HG03521 (cell line): ENCODE measurements around the gene F13A1.
A peak's percentile ranks its signal among the peaks of the same experiment; 100 is the strongest.

Experiments used
- ATAC-seq: cut with Tn5 transposase; IDR thresholded peaks from one replicate; pipeline ENCODE4 v1.9.1; 2021; ENCODE audit warnings: mild to moderate bottlenecking, moderate library complexity; ENCODE audit not compliant: unreplicated experiment

The F13A1 gene

DNA sequence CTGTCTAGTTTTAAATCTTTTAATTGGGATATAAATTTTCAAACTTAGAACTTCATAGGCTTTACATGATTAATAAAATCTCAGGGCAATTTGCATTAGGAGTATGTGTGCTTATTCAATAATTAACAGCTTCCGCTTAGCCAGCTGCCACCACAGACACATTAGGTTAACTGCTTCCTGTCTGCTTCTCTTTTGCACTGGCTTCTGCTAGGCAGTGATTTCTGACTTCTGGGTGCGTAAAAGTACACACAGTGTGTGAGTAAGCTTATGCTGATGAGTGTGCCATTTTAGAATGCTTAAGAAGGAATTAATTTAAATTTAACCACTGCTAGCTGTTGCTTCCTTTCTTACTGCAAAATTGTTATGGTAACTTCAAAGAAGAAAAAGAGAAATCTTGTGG, 73.9 kb downstream of the F13A1 start:
- peak; percentile 65 for ATAC-seq

DNA sequence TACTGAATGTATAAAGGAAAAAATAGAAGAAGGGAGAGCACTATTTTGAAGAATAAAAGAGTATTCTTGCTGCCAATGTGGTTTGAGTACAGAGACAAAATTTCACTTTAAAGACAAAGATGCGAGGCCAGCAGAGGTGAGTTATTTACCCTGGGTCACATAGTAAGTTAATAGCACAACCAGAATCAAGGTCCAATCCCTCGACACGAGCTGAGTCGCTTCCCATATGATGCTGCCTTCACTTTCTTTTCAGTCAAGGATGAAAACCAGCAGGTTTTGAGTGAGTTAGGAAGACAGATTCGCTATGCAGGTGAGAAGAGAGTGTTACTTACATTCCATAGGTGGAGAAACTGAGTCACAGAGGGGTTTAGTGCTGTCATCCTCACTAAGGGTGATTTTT, 75.8 kb downstream of the F13A1 start:
- ATAC-seq, result no peak

DNA sequence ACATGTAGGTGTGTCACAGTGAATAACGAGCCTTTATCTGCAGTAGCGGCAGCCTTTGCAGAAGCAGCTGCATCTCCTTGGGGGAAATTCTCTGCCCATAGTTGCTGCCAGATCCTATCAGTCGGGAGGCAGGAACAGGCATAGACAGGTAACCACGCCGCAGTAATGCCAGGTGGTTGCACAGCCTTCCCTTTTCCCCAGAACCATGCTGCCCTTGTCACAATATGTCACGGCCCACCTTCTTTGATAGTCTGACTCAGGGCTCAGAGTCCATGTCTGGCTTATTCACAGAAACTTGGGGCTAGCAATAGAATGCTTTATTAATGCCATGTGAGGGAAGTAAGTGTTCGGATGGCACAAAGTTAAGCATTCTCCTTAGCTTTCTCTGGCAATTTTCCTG, 76.6 kb downstream of the F13A1 start:
- no peak for ATAC-seq

DNA sequence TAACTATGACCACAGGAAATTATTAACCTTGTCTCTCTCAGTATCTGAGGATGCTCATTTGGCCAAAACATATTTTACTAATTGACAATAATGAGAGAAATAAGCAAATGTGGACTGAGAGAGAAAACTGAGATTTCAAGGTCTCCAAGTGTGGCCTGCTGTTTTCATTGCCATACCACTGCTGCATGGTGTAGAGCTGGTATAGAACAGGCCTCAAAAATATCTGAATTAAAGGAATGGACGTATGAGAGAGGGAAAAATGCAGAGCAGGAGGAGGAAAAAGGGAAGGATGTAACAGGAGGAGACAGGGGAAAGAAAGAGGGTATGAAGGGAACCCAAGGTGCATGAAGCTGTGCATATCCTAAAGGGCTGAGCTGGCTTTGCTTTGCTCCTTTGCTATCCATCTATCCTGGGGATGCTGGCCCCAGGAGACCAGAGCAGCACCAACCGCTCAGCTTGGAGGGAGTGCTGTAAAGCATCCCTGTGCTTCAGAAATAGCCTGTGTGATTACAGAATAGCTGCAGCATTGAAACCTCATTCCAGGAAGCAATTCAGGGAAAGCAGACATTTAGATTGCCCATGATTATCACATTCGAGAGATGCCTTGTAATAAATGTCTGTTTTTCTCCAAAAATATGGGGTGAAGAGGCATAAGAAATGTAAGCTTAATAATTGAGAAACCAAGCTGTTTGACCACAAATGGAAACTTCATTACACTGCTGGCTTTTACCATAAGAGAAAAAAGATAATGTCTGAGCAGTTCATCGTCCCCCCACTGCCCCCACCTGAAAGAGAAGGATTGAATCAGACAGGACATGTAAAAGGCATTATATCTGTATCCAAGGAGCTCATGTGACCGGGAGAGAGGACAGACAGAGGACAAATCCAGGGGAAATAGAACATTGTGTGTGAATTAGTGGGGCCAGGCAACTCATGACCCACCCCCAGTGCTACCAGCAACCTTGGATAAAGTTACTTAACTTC, 80.6 kb downstream of the F13A1 start:
- no peak for ATAC-seq

DNA sequence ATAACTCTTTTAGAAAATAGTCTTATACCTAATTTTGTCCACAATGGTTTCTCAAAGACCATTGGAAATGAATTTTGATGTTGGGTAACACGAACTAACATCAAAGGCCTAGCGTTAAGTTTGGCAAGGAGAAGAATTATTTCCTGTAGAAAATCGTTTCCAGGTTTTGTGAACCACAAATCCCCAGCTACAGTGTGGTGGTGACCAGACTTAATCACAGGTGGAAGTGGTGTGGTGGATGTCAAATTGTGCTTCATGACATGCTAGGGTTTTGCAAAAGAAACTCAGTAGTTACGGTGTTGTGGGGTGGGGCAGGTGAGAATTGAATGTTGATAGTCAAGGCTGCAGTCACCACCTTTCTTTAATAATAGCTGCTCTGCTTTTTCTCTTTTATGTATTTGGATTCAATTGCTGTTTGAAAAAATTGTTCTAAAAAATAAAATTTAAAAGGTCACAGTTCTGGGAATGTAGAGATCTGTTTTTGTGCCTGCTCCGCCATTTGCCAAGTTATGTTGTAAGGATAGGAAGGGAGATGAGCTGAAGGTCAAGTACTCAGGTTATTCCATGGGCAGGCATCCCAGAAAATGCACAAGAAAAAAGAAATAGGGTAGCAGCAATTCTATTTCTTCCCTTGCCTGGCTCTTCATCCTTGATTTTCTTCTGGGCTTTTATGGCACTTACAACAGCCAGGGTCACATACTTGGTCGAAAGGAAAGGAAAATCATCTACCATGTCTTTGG, 83.6 kb downstream of the F13A1 start:
- no peak for ATAC-seq

DNA sequence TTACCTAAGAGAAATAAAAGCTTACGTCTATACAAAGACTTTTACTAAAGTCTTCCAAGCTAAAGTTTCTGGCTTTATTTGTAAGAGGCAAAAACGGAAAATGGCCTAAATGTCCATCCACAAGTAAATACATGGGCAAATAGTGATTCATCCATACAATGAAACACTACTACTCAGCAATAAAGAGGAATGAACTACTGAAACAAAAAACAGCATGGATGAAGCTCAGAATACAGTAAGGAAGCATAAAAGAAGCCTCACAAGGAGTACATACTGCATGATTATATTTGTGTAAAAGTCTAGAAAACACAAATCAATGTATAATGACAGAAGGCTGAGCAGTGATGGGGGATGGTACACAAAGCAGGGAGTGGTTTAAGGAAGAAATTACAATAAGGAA, 84.7 kb downstream of the F13A1 start:
- ATAC-seq, result no peak

DNA sequence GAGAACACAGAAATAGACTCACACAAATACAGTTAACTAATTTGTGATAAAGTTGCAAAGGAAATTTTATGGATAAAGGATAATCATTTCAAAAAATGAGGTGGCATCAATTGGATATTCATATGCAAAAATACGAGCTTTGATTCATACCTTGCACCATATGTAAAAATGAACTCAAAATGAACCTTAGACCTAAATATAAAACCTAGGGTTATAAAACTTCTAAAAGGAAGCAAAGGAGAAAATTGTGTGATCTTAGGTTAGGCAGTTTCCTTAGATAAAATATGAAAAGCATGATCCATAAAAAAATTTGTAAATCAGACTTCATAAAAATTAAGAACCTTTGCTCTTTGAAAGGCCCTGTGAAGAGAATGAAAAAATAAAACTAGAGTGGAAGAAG, 85.5 kb downstream of the F13A1 start:
- ATAC-seq, result no peak

DNA sequence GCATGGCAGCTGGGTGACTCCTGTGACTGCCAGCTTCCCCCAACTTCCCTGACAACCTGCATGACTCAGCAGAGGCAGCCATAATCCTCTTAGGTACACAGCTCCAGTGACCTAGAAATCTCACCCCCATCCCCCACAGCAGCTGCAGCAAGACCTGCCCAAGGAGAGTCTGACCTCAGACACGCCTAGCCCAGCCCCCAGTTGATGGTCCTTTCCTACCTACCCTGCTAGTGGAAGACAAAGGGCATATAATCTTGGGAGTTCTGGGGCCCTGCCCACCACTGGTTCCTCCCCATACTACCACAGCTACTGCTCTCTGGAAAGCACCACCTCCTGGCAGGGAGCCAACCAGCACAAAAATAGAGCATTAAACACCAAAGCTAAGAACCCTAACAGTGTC, 90.2 kb downstream of the F13A1 start:
- no peak for ATAC-seq

DNA sequence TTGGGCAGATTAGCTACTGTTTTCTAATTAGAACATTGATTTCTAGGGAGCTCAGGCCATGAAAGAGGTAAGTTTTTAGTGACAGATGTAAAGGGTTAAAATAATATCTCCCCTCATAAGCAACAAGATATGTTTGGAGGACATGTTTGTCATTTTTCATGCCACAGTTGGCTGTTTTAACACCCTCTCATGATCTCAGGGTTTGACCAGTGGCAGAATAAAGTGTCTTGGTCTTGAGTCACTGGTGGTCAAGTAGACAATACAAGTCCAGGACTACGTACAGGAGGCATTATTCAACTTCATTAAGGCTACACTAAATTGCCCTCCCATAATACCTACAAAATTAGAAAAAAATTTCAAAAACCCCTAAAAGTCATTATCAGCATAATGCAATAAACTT, 92.6 kb downstream of the F13A1 start:
- no peak for ATAC-seq

DNA sequence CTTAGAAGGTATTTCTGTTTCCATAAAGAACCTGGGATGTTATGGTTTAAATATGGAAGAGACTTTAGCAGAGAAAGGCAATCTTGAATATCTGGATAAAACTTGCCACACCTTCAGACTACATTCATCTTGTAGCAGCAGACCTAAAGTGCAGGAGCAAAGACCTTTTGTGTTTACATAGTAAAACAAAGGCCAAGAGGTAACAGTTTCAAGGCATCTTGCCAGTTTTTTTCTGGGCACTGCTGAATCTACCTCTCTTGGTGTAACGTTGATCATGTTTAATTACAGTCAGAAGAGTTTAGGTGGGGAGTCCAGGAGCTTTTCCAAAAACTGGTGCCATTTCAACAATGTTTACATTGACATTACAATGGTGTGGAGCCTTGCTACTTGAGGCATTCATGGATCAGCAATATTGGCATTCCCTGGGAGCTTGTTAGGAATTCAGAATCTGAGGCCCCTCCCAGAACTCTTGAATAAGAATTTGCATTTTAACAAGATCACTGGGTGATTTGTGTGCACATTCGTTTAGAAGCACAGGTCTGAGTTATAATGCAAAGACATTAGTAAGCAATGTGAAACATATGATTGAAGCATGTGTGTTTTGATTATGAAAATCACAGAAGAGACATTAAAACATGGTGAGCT, 94.5 kb downstream of the F13A1 start:
- ATAC-seq, result no peak

DNA sequence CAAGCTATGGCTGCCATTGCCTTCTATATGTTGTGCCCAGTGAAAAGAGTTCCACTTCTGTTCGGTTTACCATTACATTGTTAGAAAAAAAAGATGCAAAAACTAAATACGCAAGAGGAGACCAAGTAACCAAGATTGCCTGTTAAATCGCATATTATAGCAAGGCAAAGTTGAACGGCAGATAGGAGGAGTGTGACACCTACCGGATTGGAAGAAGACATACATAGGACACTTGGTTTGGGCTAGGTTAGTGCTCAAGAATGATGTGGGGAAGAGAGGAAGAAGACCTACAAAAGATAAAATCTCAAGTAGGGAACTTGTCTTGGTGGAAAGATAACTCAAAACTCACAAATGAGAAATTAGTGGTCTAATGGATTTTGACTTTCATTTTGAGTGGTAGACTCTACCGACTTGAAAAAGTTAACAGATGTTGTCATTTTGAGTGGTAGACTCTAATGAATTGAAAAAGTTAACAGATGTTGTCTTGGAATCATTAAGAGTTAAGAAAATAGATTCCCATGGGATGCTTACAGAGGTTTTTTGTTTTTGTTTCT, 95.5 kb downstream of the F13A1 start:
- no peak for ATAC-seq

DNA sequence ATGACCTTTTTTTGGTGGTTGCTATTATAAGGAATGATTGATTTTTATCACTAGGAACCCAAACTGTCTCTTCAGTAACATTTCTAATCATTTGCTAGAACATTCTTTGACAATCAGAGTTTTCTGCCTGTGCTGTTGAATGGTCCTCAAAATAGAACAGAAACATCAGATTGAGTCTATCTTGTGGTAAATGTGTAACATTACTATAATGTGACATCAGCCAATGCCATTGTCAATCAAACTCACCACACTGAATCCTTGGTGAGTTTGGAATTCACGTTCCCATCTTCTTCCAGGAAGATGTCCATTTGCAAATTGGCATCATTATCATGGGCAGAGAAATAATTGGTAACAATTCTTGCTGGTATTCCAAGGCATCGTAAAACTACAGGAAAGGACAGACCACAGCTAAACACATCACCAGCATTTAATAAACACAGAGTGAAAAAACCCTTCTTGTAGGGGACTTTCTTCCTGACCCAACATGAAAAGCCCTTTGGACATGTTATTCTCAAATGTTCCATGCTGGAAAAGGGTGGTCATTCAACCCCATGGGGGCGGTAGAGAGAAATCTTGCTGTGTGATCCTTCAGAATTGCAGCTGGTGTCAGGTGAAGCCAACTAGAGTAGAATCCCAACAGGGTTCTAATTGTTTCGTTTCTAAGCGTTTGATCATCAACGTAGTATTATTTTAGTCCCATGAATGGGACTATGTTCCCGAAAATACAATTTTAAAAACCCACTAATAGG, 98.5 kb downstream of the F13A1 start:
- no peak for ATAC-seq

DNA sequence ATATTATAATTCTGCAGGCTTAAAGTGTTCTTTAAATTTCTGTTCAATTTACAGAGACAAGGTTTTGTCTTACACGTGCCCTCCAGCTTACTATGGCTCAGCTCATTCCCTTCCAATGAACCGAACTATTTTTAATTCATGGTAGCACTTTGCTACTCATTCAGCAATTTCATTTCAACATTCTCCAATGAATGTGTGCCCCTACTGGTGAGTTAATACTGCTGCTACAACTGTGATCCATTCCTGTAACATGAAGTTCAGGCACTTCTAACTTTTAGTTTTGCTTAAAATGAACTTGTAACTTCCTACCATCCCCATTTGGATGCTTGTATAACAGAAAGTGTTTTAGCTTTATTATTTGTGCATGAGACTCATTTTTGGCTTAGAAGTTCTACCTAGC, 99.7 kb downstream of the F13A1 start:
- no peak for ATAC-seq

DNA sequence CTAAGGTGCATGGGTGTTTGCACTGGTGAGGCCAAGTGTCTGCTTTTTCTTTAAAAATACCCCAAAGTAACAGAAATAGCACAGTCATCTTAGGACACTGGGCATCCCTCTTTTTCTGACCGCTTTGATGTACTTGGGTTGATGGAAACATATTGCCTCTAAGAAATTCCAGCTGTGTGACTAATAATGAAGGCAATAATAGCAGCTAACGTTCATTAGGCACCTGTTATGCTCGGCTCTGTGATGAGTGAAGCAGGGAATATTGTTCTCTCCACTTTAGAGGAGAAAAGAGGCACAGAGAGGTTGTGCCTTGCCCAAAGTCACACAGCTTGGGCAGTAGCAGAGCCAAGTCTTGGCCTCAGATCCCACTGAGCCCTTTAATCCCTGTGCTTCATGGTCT, 100.7 kb downstream of the F13A1 start:
- ATAC-seq, result no peak

DNA sequence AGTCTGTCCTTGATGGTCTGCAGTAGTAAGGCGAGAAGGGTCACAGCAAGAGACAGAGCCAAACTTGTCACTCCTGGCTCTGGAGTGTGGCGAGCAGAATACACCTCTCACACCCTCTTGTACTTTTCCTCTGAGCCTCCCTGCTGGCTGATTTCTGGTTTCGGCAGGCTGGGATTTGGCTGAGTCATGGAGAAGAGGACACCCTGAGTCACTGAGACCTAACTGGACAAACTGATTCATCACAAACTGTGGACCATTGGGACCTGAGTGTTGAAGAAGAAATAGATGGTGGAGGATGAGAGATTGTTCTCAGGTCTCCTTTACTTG, 101.7 kb downstream of the F13A1 start:
- no peak for ATAC-seq

DNA sequence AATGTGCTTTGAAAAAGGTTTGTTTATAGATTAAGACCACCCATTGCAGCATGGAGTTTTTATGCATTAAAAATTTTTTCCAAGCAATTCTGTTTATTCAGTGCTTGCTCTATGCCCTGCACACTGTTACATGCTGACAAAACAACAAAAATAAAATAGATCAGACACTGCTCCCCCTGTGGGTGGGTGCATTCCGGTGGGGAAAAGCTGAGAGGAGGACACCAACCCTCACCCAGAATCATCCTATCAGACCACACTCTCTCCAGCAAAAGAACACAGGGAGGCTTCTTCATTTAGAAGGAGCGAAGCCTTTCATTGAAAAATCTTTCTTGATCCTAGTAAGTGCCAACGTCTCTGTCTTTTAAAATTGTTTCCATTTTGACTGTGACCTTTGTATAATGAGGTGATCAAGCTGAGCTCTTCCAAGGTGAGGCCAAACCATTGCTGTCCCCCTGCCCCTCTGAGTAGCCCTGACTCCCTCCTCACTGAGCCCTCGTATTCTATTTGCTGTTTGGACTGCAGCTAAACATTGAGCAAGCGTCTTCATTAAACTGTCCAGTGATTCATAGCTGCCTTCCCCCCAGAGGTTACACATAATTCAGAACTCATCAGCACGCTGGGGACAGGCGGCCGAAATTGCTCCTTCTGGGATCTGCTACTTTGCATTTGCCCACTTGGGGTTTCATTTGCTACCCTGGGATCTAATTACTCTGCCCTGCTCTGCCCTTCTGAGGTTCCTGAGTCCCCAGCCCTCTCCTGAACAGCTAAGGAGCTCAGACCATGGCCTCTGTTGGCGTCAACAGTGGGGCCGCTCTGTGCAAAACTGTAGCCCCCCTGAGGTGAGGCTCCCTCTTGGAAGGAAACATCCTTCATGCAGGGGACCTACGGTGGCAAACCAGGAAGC, 102.4 kb downstream of the F13A1 start:
- ATAC-seq, result no peak

DNA sequence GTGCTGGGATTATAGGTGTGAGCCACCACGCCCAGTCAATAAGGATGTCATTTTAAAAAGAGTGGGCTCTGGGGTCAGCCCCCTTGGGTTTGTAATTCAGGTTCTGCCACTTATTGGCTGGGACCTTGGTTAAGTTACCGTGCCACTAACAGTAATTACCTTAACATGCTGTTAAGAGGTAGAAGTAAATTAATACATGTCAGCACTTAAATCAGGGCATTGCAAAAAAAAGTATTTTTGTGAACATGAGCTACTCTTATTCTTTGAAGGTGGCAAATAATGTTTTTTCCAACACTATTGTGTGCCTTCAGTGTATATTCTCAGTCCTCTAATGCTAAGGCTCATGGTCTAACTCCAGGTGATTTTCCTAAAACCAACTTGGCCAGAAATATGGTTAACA, 109.5 kb downstream of the F13A1 start:
- no peak for ATAC-seq

DNA sequence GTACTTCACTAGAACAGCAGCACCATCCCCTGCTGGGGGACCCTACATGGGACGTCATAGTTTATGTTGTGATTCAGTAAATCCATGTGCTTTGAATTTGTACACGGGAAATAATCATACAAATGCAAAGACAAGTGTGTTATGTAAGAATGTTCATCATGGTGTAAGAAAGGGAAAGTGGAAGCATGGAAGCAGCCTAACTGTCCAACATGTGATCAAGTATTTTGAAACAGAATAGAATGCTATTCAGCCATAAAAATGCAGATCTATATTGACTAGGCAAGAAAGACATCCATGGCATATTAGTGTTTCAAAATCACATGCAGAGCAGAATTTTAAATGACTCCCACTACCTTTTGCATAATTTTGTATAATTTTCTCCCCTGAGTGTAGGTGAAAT, 117.6 kb downstream of the F13A1 start:
- ATAC-seq, result no peak

DNA sequence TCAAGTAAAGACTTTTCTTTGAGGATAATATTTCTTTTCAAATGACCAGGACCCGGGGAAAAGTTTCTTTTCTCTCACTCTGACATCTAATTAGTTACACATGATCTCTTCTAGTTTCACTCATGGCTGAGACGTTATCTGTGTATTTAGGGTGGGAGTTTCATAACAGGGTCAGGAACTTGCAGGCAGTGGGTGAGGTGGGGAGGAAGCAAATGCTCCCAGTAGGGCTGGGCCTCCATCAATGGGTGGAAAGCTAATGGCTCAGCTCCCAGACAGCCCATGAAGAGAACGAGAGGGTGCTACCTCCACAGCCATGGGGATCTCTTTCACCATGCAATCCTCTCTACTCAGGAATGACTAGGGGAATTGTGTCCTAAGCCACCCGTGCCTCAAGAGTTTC, 119.3 kb downstream of the F13A1 start:
- no peak for ATAC-seq

DNA sequence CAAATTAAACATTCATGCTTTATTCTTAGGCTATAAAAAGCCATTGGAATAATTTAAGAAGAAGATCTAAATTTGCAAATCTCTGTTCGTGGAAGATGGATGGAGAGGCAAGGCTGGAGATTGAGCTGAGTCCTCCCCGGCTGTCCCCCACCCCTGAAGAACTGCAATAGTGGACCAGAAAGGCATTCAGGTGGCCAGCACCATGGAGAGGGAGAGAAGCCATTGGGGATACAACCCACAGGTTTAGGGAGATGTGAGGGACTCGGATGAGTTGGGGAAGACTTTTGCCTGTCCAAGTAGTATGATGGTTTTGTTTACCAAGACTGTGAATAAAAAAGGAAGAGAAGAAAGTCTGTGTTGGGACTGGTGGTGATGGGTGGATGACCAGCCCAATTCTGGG, 120.8 kb downstream of the F13A1 start:
- no peak for ATAC-seq
